HepG2 (cell line): Measurements from ENCODE around the gene SMOC1. TPM values are rescaled to one million over a fixed set of nuclear protein-coding genes. Genes with fewer than 3 reads are reported as not detected.

Experiments used
- ADNP ChIP-seq: sonication (generic); formaldehyde crosslinking; IDR thresholded peaks from 2 replicates; pipeline ENCODE4 v1.4.0; 2020; ENCODE audit warnings: missing genetic modification reagents
- CC2D1A ChIP-seq: sonication (generic); formaldehyde crosslinking; IDR thresholded peaks from 2 replicates; pipeline ENCODE4 v1.8.1; 2023; ENCODE audit warnings: mild to moderate bottlenecking, missing genetic modification reagents
- EED ChIP-seq: sonication (generic); formaldehyde crosslinking; IDR thresholded peaks from 2 replicates; pipeline ENCODE4 v1.5.0; 2020; ENCODE audit warnings: mild to moderate bottlenecking, missing genetic modification reagents
- ERF ChIP-seq: IDR thresholded peaks from 2 replicates; pipeline ENCODE4 v1.6.1; 2018; ENCODE audit warnings: missing biosample characterization, missing genetic modification reagents
- FOXP1 ChIP-seq, 2 experiments: fragments of 450-650 bp in 1 of 2; IDR thresholded peaks; 2 replicates each; pipeline ENCODE4 v1.6.1; 2017 to 2018; ENCODE audit warnings: antibody characterized with exemption in 1 of 2
- GZF1 ChIP-seq: sonication (generic); formaldehyde crosslinking; IDR thresholded peaks from 2 replicates; pipeline ENCODE4 v1.5.1; 2020; ENCODE audit warnings: mild to moderate bottlenecking, missing genetic modification reagents
- HOXA7 ChIP-seq: sonication (generic); formaldehyde crosslinking; IDR thresholded peaks from 2 replicates; pipeline ENCODE4 v1.8.1; 2022; ENCODE audit warnings: mild to moderate bottlenecking, missing genetic modification reagents, moderate library complexity
- MTA3 ChIP-seq: sonication (generic); formaldehyde crosslinking; IDR thresholded peaks from 2 replicates; pipeline ENCODE4 v1.4.0; 2020; ENCODE audit warnings: missing genetic modification reagents
- MYPOP ChIP-seq: sonication (generic); formaldehyde crosslinking; IDR thresholded peaks from 2 replicates; pipeline ENCODE4 v1.8.1; 2023; ENCODE audit warnings: mild to moderate bottlenecking, moderate library complexity, missing genetic modification reagents
- NBN ChIP-seq: fragments of 450-650 bp; conservative IDR thresholded peaks from 2 replicates; pipeline ENCODE4 v1.6.1; 2017
- NR2F2 ChIP-seq: IDR thresholded peaks from 2 replicates; pipeline ENCODE4 v1.6.1; 2012; ENCODE audit warnings: low read depth, inconsistent platforms, borderline replicate concordance
- PAWR ChIP-seq: sonication (generic); formaldehyde crosslinking; IDR thresholded peaks from 2 replicates; pipeline ENCODE4 v1.4.0; 2020; ENCODE audit warnings: missing genetic modification reagents, mild to moderate bottlenecking, borderline replicate concordance
- PLRG1 ChIP-seq: fragments of 450-650 bp; conservative IDR thresholded peaks from 2 replicates; pipeline ENCODE4 v1.6.1; 2016
- PLSCR1 ChIP-seq: sonication (generic); formaldehyde crosslinking; IDR thresholded peaks from 2 replicates; pipeline ENCODE4 v1.5.0; 2020; ENCODE audit warnings: missing genetic modification reagents, mild to moderate bottlenecking, borderline replicate concordance
- RFX5 ChIP-seq: IDR thresholded peaks from 2 replicates; pipeline ENCODE4 v1.6.1; 2011; ENCODE audit warnings: low read depth, low read length, improper control_type of control experiment
- RORA ChIP-seq: sonication (generic); formaldehyde crosslinking; IDR thresholded peaks from 2 replicates; pipeline ENCODE4 v1.5.0; 2020; ENCODE audit warnings: mild to moderate bottlenecking, missing genetic modification reagents, moderate library complexity
- SMARCE1 ChIP-seq: fragments of 450-650 bp; IDR thresholded peaks from 2 replicates; pipeline ENCODE4 v1.6.1; 2017; ENCODE audit warnings: borderline replicate concordance
- SUZ12 ChIP-seq: fragments of 150-350 bp; IDR thresholded peaks from 2 replicates; pipeline ENCODE4 v1.6.1; 2014; ENCODE audit warnings: low read depth, low read length
- ZBTB37 ChIP-seq: sonication (generic); formaldehyde crosslinking; IDR thresholded peaks from 2 replicates; pipeline ENCODE4 v1.4.0; 2020; ENCODE audit warnings: mild to moderate bottlenecking, missing genetic modification reagents
- ZNF275 ChIP-seq: sonication (generic); formaldehyde crosslinking; IDR thresholded peaks from 2 replicates; pipeline ENCODE4 v1.8.0; 2022; ENCODE audit warnings: missing genetic modification reagents, mild to moderate bottlenecking, inconsistent platforms, borderline replicate concordance
- ZNF432 ChIP-seq: sonication (generic); formaldehyde crosslinking; IDR thresholded peaks from 2 replicates; pipeline ENCODE4 v1.5.0; 2020; ENCODE audit warnings: missing genetic modification reagents, mild to moderate bottlenecking, borderline replicate concordance
- ZNF512 ChIP-seq: sonication (generic); formaldehyde crosslinking; IDR thresholded peaks from 2 replicates; pipeline ENCODE4 v1.4.0; 2020; ENCODE audit warnings: mild to moderate bottlenecking, missing genetic modification reagents
- ZNF616 ChIP-seq: sonication (generic); formaldehyde crosslinking; IDR thresholded peaks from 2 replicates; pipeline ENCODE4 v1.5.0; 2020; ENCODE audit warnings: low read depth, mild to moderate bottlenecking, missing genetic modification reagents
- ZNF652 ChIP-seq: IDR thresholded peaks from 2 replicates; pipeline ENCODE4 v1.6.1; 2016; ENCODE audit warnings: low read depth, borderline replicate concordance
- ZNF703 ChIP-seq: sonication (generic); formaldehyde crosslinking; IDR thresholded peaks from 2 replicates; pipeline ENCODE4 v1.5.1; 2020; ENCODE audit warnings: missing genetic modification reagents, mild to moderate bottlenecking, moderate library complexity, borderline replicate concordance
- ZNF746 ChIP-seq: sonication (generic); formaldehyde crosslinking; IDR thresholded peaks from 2 replicates; pipeline ENCODE4 v1.8.0; 2022; ENCODE audit warnings: mild to moderate bottlenecking, missing genetic modification reagents
- ZNF83 ChIP-seq: sonication (generic); formaldehyde crosslinking; IDR thresholded peaks from 2 replicates; pipeline ENCODE4 v1.4.0; 2020; ENCODE audit warnings: missing genetic modification reagents, mild to moderate bottlenecking, borderline replicate concordance
- ZSCAN30 ChIP-seq: sonication (generic); formaldehyde crosslinking; IDR thresholded peaks from 2 replicates; pipeline ENCODE4 v1.5.0; 2020; ENCODE audit warnings: mild to moderate bottlenecking, missing genetic modification reagents
- polyA plus RNA-seq, 8 experiments: library from polyadenylated mRNA; depleted of rRNA in 3 of 8; stranded (reverse) in 7 of 8; unstranded in 1 of 8; fragments of >200 nt; fragmentation: Illumina TruSeq in 4 of 8; extraction: Trizol in 4 of 8; gene quantifications; 2 replicates each; pipeline versions ENCODE4 v1.2.1 to v1.2.3, GENCODE V29; 2011 to 2016; ENCODE audit warnings: low read depth in 4 of 8, missing spikeins in 1 of 8, mixed read lengths in 1 of 8; ENCODE audit not compliant: insufficient read depth in 1 of 8
- total RNA-seq, 5 experiments: library from RNA; depleted of rRNA; stranded (reverse); fragments of >200 nt; fragmentation: Illumina TruSeq; extraction: Trizol; gene quantifications; 2 replicates each; pipeline ENCODE4 v1.2.3, GENCODE V29; 2016; ENCODE audit warnings: low read depth in 1 of 5

The SMOC1 gene
- total and polyA plus RNA-seq, 2 of the 13 experiments (the other 11 are each of a cell fraction or from before 2014, with no cell fraction given), result 17.8 to 35.6 TPM

GRCh38 chr14:69845787-69846186 lies 33.4 kb upstream of the SMOC1 start (continued):
- TF ChIP-seq ZNF512 (no peak), NBN (no peak), ZSCAN30 (CRISPR knock-in tag) (no peak), ERF (peak; percentile 59; the same call in 1 of the 2 replicates), MYPOP (CRISPR knock-in tag) (no peak), HOXA7 (CRISPR knock-in tag) (no peak), GZF1 (CRISPR knock-in tag) (no peak), NR2F2 (no peak), FOXP1 (IDR thresholded peaks at IDR 0.05) (no peak), FOXP1 (CRISPR knock-in tag; IDR thresholded peaks at IDR 0.05) (no peak), ZNF83 (CRISPR knock-in tag) (0 out of 2 replicates have a peak, but pooled peaks have one; percentile 50), PLRG1 (no peak), ZNF746 (CRISPR knock-in tag) (no peak), SUZ12 (no peak), PAWR (no peak), ADNP (no peak), ZBTB37 (CRISPR knock-in tag) (peak; percentile 50; the same call in 1 of the 2 replicates), RORA (CRISPR knock-in tag) (no peak), ZNF275 (CRISPR knock-in tag) (no peak), ZNF432 (CRISPR knock-in tag) (no peak), RFX5 (no peak), ZNF703 (CRISPR knock-in tag) (no peak), SMARCE1 (no peak), ZNF616 (no peak), PLSCR1 (CRISPR knock-in tag) (no peak), MTA3 (CRISPR knock-in tag) (no peak), EED (CRISPR knock-in tag) (no peak), ZNF652 (CRISPR knock-in tag) (peak; percentile 76), CC2D1A (no peak)
